Caco-2 (cell line): Measurements from ENCODE around the gene FUZ. TPM values are rescaled to one million over a fixed set of nuclear protein-coding genes. Genes with fewer than 3 reads are reported as not detected.

Experiments used
- BruUV-seq: library from RNA; stranded (reverse); fragments of 400-500 nt; replicated peaks from 2 replicates; lab custom pipeline; 2021; lab: Mats Ljungman, UMichigan
- CTCF ChIA-PET: fragments of 300-600 bp; sonication (Branson Sonifier 250); formaldehyde crosslinking; loops from one replicate; lab custom pipeline; 2022; ENCODE audit warnings: antibody characterized with exemption; lab: Charles Lee
- POLR2A ChIA-PET: fragments of 300-600 bp; sonication (Branson Sonifier 250); formaldehyde crosslinking; loops from one replicate; lab custom pipeline; 2022; ENCODE audit warnings: antibody characterized with exemption; lab: Charles Lee
- DNase-seq, 2 experiments: peaks; one replicate each; pipeline versions ENCODE4 v3.0.0 to v3.0.0-alpha.2; 2020 to 2022
- H3K27me3 ChIP-seq: replicated peaks from 2 replicates; pipeline ENCODE4 v1.6.0; 2011; ENCODE audit warnings: low read length; ENCODE audit not compliant: control insufficient read depth, insufficient read depth
- H3K36me3 ChIP-seq: 2 replicates; pipeline ENCODE4 v1.5.1; 2011; ENCODE audit warnings: low read length; ENCODE audit not compliant: control insufficient read depth, insufficient read depth
- H3K4me1 ChIP-seq: fragments of 250-450 bp; sonication (Bioruptor Pico); 2 replicates; pipeline ENCODE4 v1.5.1; 2020; ENCODE audit warnings: mild to moderate bottlenecking
- H3K4me3 ChIP-seq: 2 replicates; pipeline ENCODE4 v1.5.1; 2011; ENCODE audit warnings: low read depth, mild to moderate bottlenecking, control low read depth, low read length
- H3K9me3 ChIP-seq: fragments of 250-450 bp; sonication (Bioruptor Pico); 2 replicates; pipeline ENCODE4 v1.5.1; 2020; ENCODE audit warnings: mild to moderate bottlenecking, moderate library complexity
- H3K27ac Mint-ChIP-seq: one replicate; pipeline ENCODE4 v1.8.0; 2022; ENCODE audit warnings: mixed read lengths; ENCODE audit not compliant: unreplicated experiment
- H3K27me3 Mint-ChIP-seq: one replicate; pipeline ENCODE4 v1.8.0; 2022; ENCODE audit warnings: mixed read lengths; ENCODE audit not compliant: insufficient read depth, unreplicated experiment
- H3K36me3 Mint-ChIP-seq: one replicate; pipeline ENCODE4 v1.8.0; 2022; ENCODE audit warnings: mild to moderate bottlenecking, mixed read lengths; ENCODE audit not compliant: insufficient read depth, unreplicated experiment
- H3K4me1 Mint-ChIP-seq: one replicate; pipeline ENCODE4 v1.8.0; 2022; ENCODE audit warnings: low read depth, mixed read lengths; ENCODE audit not compliant: unreplicated experiment
- H3K4me3 Mint-ChIP-seq: one replicate; pipeline ENCODE4 v1.8.0; 2022; ENCODE audit warnings: mild to moderate bottlenecking, moderate library complexity, mixed read lengths; ENCODE audit not compliant: unreplicated experiment
- H3K9me3 Mint-ChIP-seq: one replicate; pipeline ENCODE4 v1.8.0; 2022; ENCODE audit warnings: mixed read lengths; ENCODE audit not compliant: unreplicated experiment
- intact Hi-C: fragments of 100-400 bp; cut with micrococcal nuclease; formaldehyde crosslinking; loops from one replicate; pipeline ENCODE4 v1.10.0; 2022; ENCODE audit not compliant: unreplicated experiment
- total RNA-seq: library from RNA; stranded (reverse); gene quantifications from 2 replicates; pipeline ENCODE4 v1.2.3, GENCODE V29; 2022
- TF ChIP-seq, protein P1 (sequence below), 2 experiments: fragments of 200-600 bp in 1 of 2; IDR thresholded peaks; 1 replicate in 1 of 2; 2 replicates in 1 of 2; pipeline versions ENCODE4 v1.5.1 to v1.8.0; 2011 to 2022; ENCODE audit warnings: antibody characterized with exemption in 1 of 2, control low read depth in 1 of 2, inconsistent platforms in 1 of 2, low read depth in 1 of 2, low read length in 1 of 2, mild to moderate bottlenecking in 1 of 2, moderate library complexity in 1 of 2; ENCODE audit not compliant: insufficient read depth in 1 of 2, severe bottlenecking in 1 of 2, unreplicated experiment in 1 of 2

Gene FUZ
- total RNA-seq, 1 experiment from 2014 or later, result 0.75 TPM

GRCh38 chr19:49781394-49781793, 31.7 kb downstream of the FUZ start:
- peaks cover 2% of the 10 kb centered on the region; the same call in 1 of the 2 replicates for H3K36me3 ChIP-seq
- Mint-ChIP-seq H3K4me3 (no peak overlapping the region), H3K36me3 (peaks cover 53% of the 10 kb centered on the region), H3K27me3 (no peaks in the 10 kb centered on the region), H3K27ac (peak overlapping the region; percentile 43), H3K4me1 (peaks cover 26% of the 10 kb centered on the region), H3K9me3 (no peaks in the 10 kb centered on the region)
- peaks cover 10% of the 10 kb centered on the region for H3K4me1 ChIP-seq
- no peak for DNase-seq
- intact Hi-C loops, result no loop called here
- no TSS peak for BruUV-seq
- H3K27me3 ChIP-seq, result no peaks in the 10 kb centered on the region
- no peaks in the 10 kb centered on the region for H3K9me3 ChIP-seq
- POLR2A ChIA-PET, result interaction anchor here (0.5 kb wide), 1 partner anchor 15 kb away, joined by 4 read pairs; the partner anchor contains the start of gene AP2A1
- CTCF ChIA-PET, result no interaction called here
- H3K4me3 ChIP-seq, result no peak overlapping the region
- TF ChIP-seq, protein P1, sequence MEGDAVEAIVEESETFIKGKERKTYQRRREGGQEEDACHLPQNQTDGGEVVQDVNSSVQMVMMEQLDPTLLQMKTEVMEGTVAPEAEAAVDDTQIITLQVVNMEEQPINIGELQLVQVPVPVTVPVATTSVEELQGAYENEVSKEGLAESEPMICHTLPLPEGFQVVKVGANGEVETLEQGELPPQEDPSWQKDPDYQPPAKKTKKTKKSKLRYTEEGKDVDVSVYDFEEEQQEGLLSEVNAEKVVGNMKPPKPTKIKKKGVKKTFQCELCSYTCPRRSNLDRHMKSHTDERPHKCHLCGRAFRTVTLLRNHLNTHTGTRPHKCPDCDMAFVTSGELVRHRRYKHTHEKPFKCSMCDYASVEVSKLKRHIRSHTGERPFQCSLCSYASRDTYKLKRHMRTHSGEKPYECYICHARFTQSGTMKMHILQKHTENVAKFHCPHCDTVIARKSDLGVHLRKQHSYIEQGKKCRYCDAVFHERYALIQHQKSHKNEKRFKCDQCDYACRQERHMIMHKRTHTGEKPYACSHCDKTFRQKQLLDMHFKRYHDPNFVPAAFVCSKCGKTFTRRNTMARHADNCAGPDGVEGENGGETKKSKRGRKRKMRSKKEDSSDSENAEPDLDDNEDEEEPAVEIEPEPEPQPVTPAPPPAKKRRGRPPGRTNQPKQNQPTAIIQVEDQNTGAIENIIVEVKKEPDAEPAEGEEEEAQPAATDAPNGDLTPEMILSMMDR (IDR thresholded peaks at IDR 0.05; ENCODE audit: insufficient read depth in 1 of 2, low read depth in 1 of 2, low read length in 1 of 2, severe bottlenecking in 1 of 2, unreplicated experiment in 1 of 2), result no peak

DNA sequence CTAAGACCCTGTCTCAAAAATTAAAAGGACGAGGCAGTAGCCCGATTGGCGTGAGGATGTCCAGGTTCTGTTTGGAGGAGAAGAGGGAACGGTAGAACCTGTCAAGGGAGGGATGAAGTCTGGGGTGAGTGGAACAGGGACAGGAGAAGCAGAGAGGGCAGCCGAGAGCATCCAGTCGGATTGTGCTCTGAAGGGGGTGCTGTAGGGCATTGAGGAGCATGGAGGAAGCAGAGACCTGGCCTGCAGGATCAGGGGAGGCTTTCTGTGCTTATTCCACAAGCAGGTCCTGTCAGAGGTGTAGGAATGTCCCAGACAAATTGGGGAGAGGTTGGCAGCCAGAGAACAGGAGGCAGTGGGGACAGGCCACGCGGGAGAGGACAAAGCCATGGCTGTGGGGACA, 32.2 kb downstream of the FUZ start:
- H3K36me3 ChIP-seq, result peaks cover 2% of the 10 kb centered on the region; the same call in 1 of the 2 replicates
- H3K4me1 ChIP-seq, result peaks cover 4% of the 10 kb centered on the region
- no peak overlapping the region for H3K4me3 ChIP-seq
- Mint-ChIP-seq H3K9me3 (no peaks in the 10 kb centered on the region), H3K27me3 (no peaks in the 10 kb centered on the region), H3K36me3 (peaks cover 53% of the 10 kb centered on the region), H3K4me3 (no peak overlapping the region), H3K4me1 (peaks cover 23% of the 10 kb centered on the region), H3K27ac (peak overlapping the region; percentile 43)
- DNase-seq, result no peak
- intact Hi-C loops, result no loop called here
- no peaks in the 10 kb centered on the region for H3K9me3 ChIP-seq
- ChIA-PET CTCF (no interaction called here), POLR2A (interaction anchor here (0.5 kb wide), 1 partner anchor 14 kb away, joined by 4 read pairs; the partner anchor contains the start of gene AP2A1)
- TF ChIP-seq, protein P1 (IDR thresholded peaks at IDR 0.05; ENCODE audit: insufficient read depth in 1 of 2, low read depth in 1 of 2, low read length in 1 of 2, severe bottlenecking in 1 of 2, unreplicated experiment in 1 of 2), result no peak
- no peaks in the 10 kb centered on the region for H3K27me3 ChIP-seq
- BruUV-seq, result no TSS peak

DNA sequence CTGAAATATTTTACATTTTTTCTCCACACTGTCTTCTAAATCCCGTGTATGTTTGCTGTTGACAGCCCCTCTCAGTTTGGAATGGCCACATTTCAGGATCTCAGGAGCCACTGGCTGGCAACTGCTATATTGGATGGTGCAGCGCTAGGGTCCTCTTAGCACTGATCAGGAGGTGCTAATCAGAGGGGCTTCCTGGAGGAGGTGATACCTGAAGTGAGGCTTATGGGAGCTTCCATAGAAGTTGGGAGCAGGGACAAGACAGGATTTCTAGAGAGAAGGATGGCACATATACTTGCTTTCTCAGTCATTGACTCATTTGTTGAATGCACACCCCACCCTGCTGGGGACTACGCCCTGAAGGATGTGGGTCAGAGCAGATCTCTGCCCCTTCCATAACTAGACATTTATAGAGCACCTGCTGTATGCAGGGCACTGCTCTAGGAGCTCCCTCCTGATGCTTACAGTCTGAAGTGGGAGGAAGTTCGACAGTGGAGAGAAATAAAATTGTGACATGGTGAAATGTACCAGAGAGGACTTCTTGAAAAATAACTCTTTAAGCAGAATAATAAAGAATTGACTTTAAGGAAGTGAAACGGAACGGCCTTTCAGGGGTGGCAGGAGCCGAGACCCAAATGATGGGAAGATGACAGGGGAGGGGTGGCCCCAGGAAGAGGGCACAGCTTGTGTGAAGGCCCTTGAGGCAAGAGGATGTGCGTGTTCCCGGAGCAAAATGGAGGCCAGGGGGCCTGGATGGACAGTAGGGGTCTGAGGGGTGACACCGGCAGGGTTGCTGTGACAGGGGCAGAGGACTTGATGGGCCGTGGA, 33.1 kb downstream of the FUZ start:
- Histone ChIP-seq H3K4me3 (no peak overlapping the region), H3K9me3 (no peaks in the 10 kb centered on the region), H3K36me3 (peaks cover 2% of the 10 kb centered on the region; the same call in 1 of the 2 replicates), H3K27me3 (no peaks in the 10 kb centered on the region), H3K4me1 (no peaks in the 10 kb centered on the region)
- H3K36me3 Mint-ChIP-seq, result peaks cover 49% of the 10 kb centered on the region
- ChIA-PET POLR2A (no interaction called here), CTCF (no interaction called here)
- peaks cover 16% of the 10 kb centered on the region for H3K4me1 Mint-ChIP-seq
- no peak for DNase-seq
- H3K4me3 Mint-ChIP-seq, result no peak overlapping the region
- TF ChIP-seq, protein P1 (IDR thresholded peaks at IDR 0.05; ENCODE audit: insufficient read depth in 1 of 2, low read depth in 1 of 2, low read length in 1 of 2, severe bottlenecking in 1 of 2, unreplicated experiment in 1 of 2), result no peak
- BruUV-seq, result no TSS peak
- intact Hi-C loops, result no loop called here
- peak overlapping the region; percentile 43 for H3K27ac Mint-ChIP-seq
- H3K27me3 Mint-ChIP-seq, result no peaks in the 10 kb centered on the region
- H3K9me3 Mint-ChIP-seq, result no peaks in the 10 kb centered on the region
